ENCODE results near the gene RASA3. TPM values are rescaled to one million over a fixed set of nuclear protein-coding genes. Genes with fewer than 3 reads are reported as not detected.

RASA3 gene
- total RNA-seq, 4 donors from 2014 or later: 4.4 to 15.6 (median 8.5) TPM

DNA sequence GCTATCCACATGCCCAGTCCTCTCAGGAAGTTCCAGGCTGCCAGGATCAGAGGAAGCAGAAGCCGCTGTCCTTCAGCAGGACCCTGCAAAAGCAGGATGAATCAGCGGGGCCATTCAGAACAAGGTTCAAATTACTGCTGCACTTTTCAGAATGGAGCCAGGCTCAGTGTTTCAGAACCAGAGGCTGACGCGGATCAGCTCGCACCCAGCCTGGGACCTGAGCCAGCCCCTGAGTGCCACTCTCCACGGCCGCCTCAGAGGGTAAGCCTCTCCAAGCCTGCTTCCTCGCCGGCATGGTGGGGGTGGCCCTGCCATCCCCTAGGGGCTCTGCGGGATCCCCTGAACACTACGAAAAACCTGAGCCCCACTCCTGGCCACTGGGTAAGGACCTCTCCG lies 24.7 kb downstream of the RASA3 start:
- Histone ChIP-seq H3K4me1 (peaks cover 5 to 42% (median 25%) of the 10 kb centered on the region in 4 donors), H3K27ac (peak overlapping the region in 3 of 4 donors; percentile 21 to 32 (median 28)), H3K36me3 (no peaks in the 10 kb centered on the region), H3K4me3 (no peak overlapping the region), H3K9me3 (no peaks in the 10 kb centered on the region), H3K27me3 (no peaks in the 10 kb centered on the region)
- 70% methylated on average over 12 of the region's 12 CpGs; no CpG with 5 or more reads in 1 of the 2 donors for WGBS, 2 donors (ENCODE audit: low coverage in 1 of 2)
- DNase-seq: peak; percentile 8
- in situ Hi-C loops (cut with MboI; ENCODE audit: low pct_ligation_motif_present in 1 of 4, low pct_unique_long_range_greater_than_20kb in 1 of 4, low sequenced_read_pairs in 3 of 4) (no loop called here), intact Hi-C loops (cut with DNase I; ENCODE audit: low total_unique reads) (no loop called here)
- TF ChIP-seq EP300 (IDR thresholded peaks at IDR 0.05; ENCODE audit: low read depth): no peak
- no peak for TF ChIP-seq POLR2A (IDR thresholded peaks at IDR 0.05)
- TF ChIP-seq, protein P1, sequence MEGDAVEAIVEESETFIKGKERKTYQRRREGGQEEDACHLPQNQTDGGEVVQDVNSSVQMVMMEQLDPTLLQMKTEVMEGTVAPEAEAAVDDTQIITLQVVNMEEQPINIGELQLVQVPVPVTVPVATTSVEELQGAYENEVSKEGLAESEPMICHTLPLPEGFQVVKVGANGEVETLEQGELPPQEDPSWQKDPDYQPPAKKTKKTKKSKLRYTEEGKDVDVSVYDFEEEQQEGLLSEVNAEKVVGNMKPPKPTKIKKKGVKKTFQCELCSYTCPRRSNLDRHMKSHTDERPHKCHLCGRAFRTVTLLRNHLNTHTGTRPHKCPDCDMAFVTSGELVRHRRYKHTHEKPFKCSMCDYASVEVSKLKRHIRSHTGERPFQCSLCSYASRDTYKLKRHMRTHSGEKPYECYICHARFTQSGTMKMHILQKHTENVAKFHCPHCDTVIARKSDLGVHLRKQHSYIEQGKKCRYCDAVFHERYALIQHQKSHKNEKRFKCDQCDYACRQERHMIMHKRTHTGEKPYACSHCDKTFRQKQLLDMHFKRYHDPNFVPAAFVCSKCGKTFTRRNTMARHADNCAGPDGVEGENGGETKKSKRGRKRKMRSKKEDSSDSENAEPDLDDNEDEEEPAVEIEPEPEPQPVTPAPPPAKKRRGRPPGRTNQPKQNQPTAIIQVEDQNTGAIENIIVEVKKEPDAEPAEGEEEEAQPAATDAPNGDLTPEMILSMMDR (IDR thresholded peaks at IDR 0.05): no peak
- TF ChIP-seq POLR2AphosphoS5 (IDR thresholded peaks at IDR 0.05): no peak

DNA sequence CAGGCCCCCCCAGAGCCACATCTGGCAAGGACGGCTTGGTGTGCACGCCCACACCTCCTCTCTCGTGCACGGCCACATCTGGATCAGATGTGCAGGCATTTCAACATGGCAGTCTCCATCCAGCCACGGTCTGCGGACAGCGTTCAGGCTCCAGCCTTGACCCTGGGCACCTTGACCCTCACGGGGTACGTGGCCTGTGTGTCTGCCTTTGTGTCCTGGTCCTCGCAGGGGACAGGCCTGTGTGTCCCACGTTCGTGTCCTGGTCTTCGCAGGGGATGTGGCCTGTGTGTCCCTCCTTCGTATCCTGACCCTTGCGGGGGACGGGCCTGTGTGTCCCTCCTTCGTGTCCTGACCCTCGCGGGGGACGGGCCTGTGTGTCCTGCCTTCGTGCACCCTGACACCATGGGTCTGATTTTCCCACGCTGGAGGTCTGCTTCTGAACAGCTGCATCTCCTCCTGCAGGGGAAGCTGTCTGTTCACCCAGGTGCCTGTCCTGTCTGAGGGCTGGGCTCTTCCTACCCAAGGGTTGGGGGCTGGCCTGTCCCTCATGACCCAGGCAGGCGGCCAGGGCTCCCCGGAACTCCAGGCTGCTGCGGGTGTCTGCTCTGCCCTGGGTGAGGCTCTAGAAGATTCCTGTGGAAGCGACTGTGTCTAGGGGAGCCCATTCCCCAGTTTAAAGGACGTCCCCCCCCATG lies 25.3 kb downstream of the RASA3 start:
- Histone ChIP-seq H3K4me1 (peaks cover 5 to 42% (median 23%) of the 10 kb centered on the region in 4 donors), H3K4me3 (no peak overlapping the region), H3K27me3 (no peaks in the 10 kb centered on the region), H3K27ac (peak overlapping the region in 2 of 4 donors; percentile 21 to 28), H3K36me3 (no peaks in the 10 kb centered on the region), H3K9me3 (no peaks in the 10 kb centered on the region)
- WGBS, 2 donors (ENCODE audit: low coverage in 1 of 2): 84% methylated on average over 27 of the region's 27 CpGs; no CpG with 5 or more reads in 1 of the 2 donors
- TF ChIP-seq, protein P1 (IDR thresholded peaks at IDR 0.05): no peak
- no peak for TF ChIP-seq POLR2AphosphoS5 (IDR thresholded peaks at IDR 0.05)
- TF ChIP-seq EP300 (IDR thresholded peaks at IDR 0.05; ENCODE audit: low read depth): no peak
- TF ChIP-seq POLR2A (IDR thresholded peaks at IDR 0.05): no peak
- peak; percentile 4 for DNase-seq
- in situ Hi-C loops (cut with MboI; ENCODE audit: low pct_ligation_motif_present in 1 of 4, low pct_unique_long_range_greater_than_20kb in 1 of 4, low sequenced_read_pairs in 3 of 4): no loop called here
- intact Hi-C loops (cut with DNase I; ENCODE audit: low total_unique reads): no loop called here

DNA sequence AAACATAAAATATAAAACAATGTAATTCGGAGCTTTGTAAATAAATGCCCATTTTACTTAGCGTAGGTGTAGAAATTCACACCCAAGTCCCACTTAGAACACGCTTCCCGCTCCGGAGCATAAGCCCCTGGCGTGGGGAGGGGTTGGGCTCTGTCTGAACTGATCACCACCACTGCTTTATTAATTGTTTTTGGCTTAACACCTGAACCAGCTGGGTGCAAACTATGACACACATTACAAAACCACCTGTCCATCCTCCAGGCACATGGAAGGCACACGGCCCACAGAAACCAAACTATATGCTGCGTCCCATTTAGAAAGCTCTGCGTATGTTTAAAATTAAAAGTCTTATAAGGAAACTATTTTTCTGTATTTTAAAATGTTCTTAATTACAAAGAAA lies 25.9 kb downstream of the RASA3 start:
- Histone ChIP-seq H3K9me3 (no peaks in the 10 kb centered on the region), H3K4me3 (no peak overlapping the region), H3K27me3 (no peaks in the 10 kb centered on the region), H3K4me1 (peaks cover 5 to 42% (median 22%) of the 10 kb centered on the region in 4 donors), H3K36me3 (no peaks in the 10 kb centered on the region), H3K27ac (no peak overlapping the region)
- intact Hi-C loops (cut with DNase I; ENCODE audit: low total_unique reads): no loop called here
- no peak for TF ChIP-seq POLR2AphosphoS5 (IDR thresholded peaks at IDR 0.05)
- TF ChIP-seq, protein P1 (IDR thresholded peaks at IDR 0.05): no peak
- TF ChIP-seq EP300 (IDR thresholded peaks at IDR 0.05; ENCODE audit: low read depth): no peak
- WGBS, 2 donors (ENCODE audit: low coverage in 1 of 2): 91 to 96% methylated on average over 9 of the region's 9 CpGs
- DNase-seq: no peak
- in situ Hi-C loops (cut with MboI; ENCODE audit: low pct_ligation_motif_present in 1 of 4, low pct_unique_long_range_greater_than_20kb in 1 of 4, low sequenced_read_pairs in 3 of 4): no loop called here

DNA sequence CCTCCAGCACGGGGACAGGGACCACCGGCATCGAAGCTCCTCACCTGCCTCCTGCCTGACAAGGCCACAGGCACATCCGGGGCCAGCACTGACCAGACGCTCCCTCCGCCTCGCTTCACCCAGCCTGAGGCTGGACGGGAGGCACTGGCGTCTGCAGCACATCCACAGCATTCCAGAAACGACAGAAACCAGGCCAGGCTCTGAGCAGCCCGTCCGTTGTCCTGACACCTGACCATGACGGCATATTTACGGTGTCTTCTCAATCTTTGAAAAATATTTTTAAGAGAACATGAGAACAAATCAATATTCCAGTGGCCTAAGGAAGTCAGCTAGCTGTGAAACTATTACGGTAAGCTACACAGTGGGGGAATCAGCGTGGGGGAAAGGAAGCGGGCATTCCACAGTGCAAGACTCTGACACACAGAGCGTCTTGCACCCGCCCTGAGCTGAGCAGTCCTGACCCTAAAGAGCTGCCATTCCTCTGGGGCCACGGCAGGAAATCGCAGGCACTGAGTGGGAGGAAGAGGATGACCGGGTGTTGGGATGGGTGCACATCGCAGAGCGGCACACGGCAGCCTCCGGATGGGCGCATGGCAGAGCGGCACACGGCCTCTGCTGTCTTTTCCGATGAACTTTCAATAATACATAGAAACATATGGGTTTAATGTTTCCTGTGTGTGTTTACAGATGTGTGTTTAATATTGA lies 26.8 kb downstream of the RASA3 start:
- intact Hi-C loops (cut with DNase I; ENCODE audit: low total_unique reads): no loop called here
- Histone ChIP-seq H3K9me3 (no peaks in the 10 kb centered on the region), H3K27me3 (no peaks in the 10 kb centered on the region), H3K36me3 (no peaks in the 10 kb centered on the region), H3K4me3 (no peak overlapping the region), H3K27ac (peak overlapping the region in 3 of 4 donors; percentile 47 to 67 (median 59)), H3K4me1 (peaks cover 10 to 47% (median 28%) of the 10 kb centered on the region in 4 donors)
- peak; percentile 9 for DNase-seq
- WGBS, 2 donors (ENCODE audit: low coverage in 1 of 2): 60 to 84% methylated on average over 1 to 30 of the region's 30 CpGs
- peak in 2 of 3 donors; percentile 29 to 43 for TF ChIP-seq POLR2AphosphoS5 (IDR thresholded peaks at IDR 0.05)
- no peak for TF ChIP-seq POLR2A (IDR thresholded peaks at IDR 0.05)
- TF ChIP-seq, protein P1 (IDR thresholded peaks at IDR 0.05): no peak
- peak; percentile 12 for TF ChIP-seq EP300 (IDR thresholded peaks at IDR 0.05; ENCODE audit: low read depth)
- in situ Hi-C loops (cut with MboI; ENCODE audit: low pct_ligation_motif_present in 1 of 4, low pct_unique_long_range_greater_than_20kb in 1 of 4, low sequenced_read_pairs in 3 of 4): no loop called here

All from transverse colon (tissue), 4 donors.